Effector memory CD8-positive, alpha-beta T cell (primary cell): Measurements from ENCODE around the gene HOXC9.
A peak's percentile ranks its signal among the peaks of the same experiment; 100 is the strongest.

Experiments used
- ATAC-seq: fragments of 150-1000 bp; cut with Tn5 transposase; replicated peaks from 2 replicates; pipeline ENCODE4 v1.10.0; 2021; ENCODE audit warnings: mild to moderate bottlenecking, moderate library complexity
- DNase-seq, 3 experiments: peaks; one replicate each; pipeline ENCODE4 v3.0.0; 2021
- H3K27ac Mint-ChIP-seq, 2 donors: one replicate each; pipeline ENCODE4 v1.8.0; 2022; ENCODE audit warnings: mild to moderate bottlenecking in 2 of 2, mixed read lengths in 2 of 2, moderate library complexity in 2 of 2
- H3K27me3 Mint-ChIP-seq, 2 donors: one replicate each; pipeline ENCODE4 v1.8.0; 2022; ENCODE audit warnings: mixed read lengths in 2 of 2
- H3K36me3 Mint-ChIP-seq: one replicate; pipeline ENCODE4 v1.8.0; 2022; ENCODE audit warnings: mild to moderate bottlenecking, moderate library complexity, mixed read lengths; ENCODE audit not compliant: insufficient read depth
- H3K4me1 Mint-ChIP-seq, 2 donors: one replicate each; pipeline ENCODE4 v1.8.0; 2022; ENCODE audit warnings: low read depth in 2 of 2, mixed read lengths in 2 of 2
- H3K4me3 Mint-ChIP-seq, 2 donors: one replicate each; pipeline ENCODE4 v1.8.0; 2022; ENCODE audit warnings: mild to moderate bottlenecking in 2 of 2, mixed read lengths in 2 of 2, moderate library complexity in 2 of 2
- H3K9me3 Mint-ChIP-seq, 2 donors: one replicate each; pipeline ENCODE4 v1.8.0; 2022; ENCODE audit warnings: mixed read lengths in 2 of 2

HOXC9 gene

DNA sequence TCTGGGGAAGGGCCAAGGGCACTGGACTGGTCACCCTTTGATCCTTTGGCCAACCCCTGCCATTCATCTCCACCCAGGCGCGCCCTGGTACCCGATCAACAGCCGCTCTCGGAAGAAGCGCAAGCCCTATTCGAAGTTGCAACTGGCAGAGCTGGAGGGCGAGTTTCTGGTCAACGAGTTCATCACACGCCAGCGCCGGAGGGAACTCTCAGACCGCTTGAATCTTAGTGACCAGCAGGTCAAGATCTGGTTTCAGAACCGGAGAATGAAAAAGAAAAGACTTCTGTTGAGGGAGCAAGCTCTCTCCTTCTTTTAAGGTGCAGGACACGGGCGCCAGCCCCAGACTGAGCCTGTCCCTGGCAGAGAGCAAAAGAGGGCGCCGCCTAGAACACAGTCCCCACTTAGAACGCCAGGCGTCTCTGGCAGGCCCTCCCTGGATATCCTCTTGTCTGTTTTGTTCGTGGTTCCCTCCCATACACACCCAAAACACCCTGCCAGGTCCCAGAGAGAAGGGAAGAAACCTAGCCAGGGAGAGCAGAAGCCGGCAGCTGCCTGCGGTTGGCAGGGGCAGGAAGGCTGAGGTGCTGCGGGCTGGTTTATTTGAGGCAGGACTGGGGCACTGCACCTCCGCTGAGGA, 43.6 kb upstream of the HOXC9 start:
- ATAC-seq: peak; percentile 47
- DNase-seq: no peak
- peak overlapping the region; percentile 2 to 52 for H3K27ac Mint-ChIP-seq
- H3K27me3 Mint-ChIP-seq: peaks cover 91 to 92% of the 10 kb centered on the region in 2 donors
- peaks cover 32 to 41% of the 10 kb centered on the region in 2 donors for H3K4me1 Mint-ChIP-seq
- H3K36me3 Mint-ChIP-seq: peaks cover 47% of the 10 kb centered on the region
- H3K9me3 Mint-ChIP-seq: peaks cover 0 to 2% of the 10 kb centered on the region in 2 donors
- H3K4me3 Mint-ChIP-seq: peak overlapping the region; percentile 3 to 50

DNA sequence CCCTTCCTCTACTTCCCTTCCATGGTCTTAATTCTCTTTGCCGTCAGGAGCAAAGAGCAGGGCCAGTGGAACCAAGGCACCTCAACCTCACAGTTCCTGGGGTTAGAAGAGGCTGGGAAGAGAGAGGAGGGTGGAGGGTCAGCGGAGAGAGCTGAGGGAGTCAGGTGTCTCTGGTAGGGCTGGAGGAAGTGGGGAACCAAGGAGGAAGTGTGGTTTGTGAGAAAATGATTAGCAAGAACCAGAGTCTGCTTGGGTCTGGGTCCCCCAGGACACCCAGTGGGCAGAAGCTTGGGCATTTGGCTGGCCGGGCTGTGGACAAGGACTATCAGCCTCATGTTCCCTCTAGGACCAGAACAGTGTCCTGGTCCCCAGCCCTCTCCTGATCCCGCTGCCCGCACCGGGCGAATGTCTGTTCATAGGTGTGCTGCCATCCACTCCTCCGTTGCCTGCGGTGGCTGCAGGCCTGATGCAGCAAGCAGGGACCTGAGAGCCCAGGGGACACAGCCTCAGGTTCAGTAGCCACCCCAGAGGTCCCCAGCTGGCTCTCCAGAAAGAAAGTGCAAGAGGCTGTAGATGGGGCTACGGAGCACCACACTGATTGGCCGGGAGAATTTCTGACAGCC, 42.9 kb upstream of the HOXC9 start:
- H3K27ac Mint-ChIP-seq: no peak overlapping the region
- H3K27me3 Mint-ChIP-seq: peaks cover 84 to 92% of the 10 kb centered on the region in 2 donors
- H3K9me3 Mint-ChIP-seq: peaks cover 0 to 2% of the 10 kb centered on the region in 2 donors
- H3K36me3 Mint-ChIP-seq: peaks cover 45% of the 10 kb centered on the region
- no peak for ATAC-seq
- no peak for DNase-seq
- peaks cover 32 to 36% of the 10 kb centered on the region in 2 donors for H3K4me1 Mint-ChIP-seq
- H3K4me3 Mint-ChIP-seq: peak overlapping the region; percentile 3 to 10

DNA sequence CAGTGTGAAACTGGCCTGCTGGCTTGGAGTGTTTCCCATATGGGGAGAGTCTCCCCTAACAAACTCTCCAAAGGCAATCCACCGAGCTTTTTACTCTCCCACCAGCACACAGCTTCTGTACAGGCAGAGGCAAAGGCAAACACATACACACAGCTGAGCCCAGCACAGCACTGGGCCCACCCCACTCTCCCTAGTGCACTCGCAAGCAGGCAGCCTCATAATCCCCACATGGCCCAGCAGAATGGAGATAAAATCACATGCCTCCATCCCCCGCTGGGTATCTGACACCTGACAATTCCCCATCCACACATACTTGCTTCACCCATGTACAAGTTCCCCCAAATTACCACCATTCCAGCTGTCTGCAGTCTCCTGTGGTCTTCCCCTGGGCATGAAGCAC, 41.8 kb upstream of the HOXC9 start:
- Mint-ChIP-seq H3K9me3 (peaks cover 0 to 2% of the 10 kb centered on the region in 2 donors), H3K27ac (peak overlapping the region in 1 of 2 donors; percentile 53), H3K4me3 (no peak overlapping the region), H3K27me3 (peaks cover 83 to 92% of the 10 kb centered on the region in 2 donors), H3K4me1 (peaks cover 32% of the 10 kb centered on the region in 2 donors), H3K36me3 (peaks cover 35% of the 10 kb centered on the region)
- no peak for ATAC-seq
- no peak for DNase-seq

DNA sequence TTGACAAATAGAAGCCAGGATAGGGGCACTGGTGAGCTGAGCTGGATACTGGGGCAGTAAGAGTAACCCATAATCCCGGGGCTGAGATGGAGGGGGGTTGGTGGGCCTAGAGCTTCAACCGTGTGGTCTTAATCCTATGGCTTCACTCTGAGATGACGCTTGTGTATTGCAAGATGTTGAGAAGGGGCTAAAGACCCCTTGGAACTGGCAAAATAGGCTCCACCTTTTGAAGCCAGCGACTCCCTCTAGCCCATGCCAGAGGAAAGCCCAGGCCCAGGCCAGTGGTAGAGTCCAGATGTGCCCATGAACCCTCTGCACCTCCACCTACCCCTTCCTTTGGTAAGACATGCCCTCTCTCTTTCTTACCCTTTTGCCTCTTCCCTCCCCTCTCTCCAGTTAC, 40.6 kb upstream of the HOXC9 start:
- DNase-seq: no peak
- peak overlapping the region in 1 of 2 donors; percentile 42 for H3K4me3 Mint-ChIP-seq
- H3K27ac Mint-ChIP-seq: no peak overlapping the region
- H3K36me3 Mint-ChIP-seq: peaks cover 30% of the 10 kb centered on the region
- no peak for ATAC-seq
- peaks cover 83 to 92% of the 10 kb centered on the region in 2 donors for H3K27me3 Mint-ChIP-seq
- peaks cover 29 to 31% of the 10 kb centered on the region in 2 donors for H3K4me1 Mint-ChIP-seq
- peaks cover 0 to 2% of the 10 kb centered on the region in 2 donors for H3K9me3 Mint-ChIP-seq

DNA sequence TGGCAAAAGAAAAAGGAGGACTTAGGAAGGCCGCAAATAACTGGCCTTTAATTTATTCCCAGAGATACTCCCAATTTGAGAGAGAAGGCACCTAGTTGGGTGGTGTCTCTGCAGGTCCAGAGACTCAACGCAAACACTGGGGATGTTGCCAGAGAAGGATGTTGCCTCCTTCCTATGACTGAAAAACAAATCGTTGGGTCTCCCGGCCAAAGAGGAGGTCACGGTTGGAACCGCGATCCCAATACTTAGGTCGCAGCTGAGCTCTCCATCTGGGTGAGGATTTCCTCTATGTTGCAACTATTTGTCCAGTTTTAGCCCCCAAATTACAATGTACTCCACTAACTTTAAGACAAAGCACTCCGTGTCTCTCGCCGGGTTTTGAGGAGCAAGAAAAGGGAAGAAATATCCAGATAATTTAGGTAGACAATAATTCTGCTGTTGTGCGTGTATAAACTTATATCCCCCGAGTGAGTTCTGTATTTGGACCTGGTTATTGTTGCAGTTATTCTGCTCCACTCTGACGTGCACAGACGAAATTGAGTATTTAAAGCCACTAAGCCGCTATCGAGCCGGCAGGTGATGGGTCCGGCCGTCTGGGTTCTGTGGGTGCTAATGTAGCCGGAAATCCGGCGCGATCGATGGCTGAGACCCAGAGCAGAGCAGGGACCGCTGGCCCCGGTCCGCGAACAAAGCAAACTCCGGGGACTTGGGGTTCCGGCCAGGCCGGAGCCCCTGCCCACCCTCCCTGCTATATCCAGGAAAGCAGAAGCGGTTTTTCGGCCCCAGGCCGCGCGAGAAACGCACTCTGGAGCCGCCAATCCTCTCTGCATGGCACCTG, 39.6 kb upstream of the HOXC9 start:
- Mint-ChIP-seq H3K4me3 (peak overlapping the region in 1 of 2 donors; percentile 31), H3K27ac (no peak overlapping the region), H3K36me3 (peaks cover 33% of the 10 kb centered on the region), H3K27me3 (peaks cover 88 to 98% of the 10 kb centered on the region in 2 donors), H3K4me1 (peaks cover 36 to 38% of the 10 kb centered on the region in 2 donors), H3K9me3 (peaks cover 0 to 2% of the 10 kb centered on the region in 2 donors)
- no peak for ATAC-seq
- DNase-seq: no peak

DNA sequence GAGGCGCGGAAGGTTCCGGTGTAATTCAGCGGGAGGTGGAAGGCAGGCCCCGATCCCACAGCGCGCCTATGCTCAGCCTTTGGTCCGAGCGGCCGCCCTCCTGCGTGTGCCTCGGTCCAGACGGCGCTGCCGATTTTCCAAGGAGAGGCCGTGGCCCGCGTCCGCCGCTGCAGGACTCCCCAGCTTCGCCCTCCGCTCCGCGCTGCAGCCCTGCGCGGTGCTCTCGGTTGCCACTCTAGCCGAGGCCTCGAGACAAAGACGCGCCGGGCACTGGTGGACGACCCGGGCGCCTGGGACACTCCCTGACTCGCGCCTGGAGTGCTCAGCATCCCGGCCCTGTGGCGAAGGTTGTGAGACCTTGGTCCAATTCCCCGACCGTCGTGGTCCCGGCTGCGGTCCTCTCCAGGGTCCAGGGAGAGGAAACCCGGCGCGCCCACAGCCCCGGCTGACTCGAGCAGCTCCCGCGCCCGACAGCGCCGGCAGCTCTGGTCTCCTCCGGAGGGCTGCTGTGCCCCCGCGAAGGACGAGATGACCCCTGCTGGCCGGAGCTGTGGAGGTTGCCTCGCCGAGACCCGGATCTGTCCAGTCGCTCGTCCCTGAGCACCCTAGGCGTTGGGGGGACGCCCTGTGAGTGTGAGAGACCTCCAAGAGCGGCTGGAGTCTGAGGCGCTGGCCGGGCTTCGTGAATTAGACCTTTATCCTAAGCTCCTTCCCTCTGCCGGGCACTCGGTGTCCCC, 38.8 kb upstream of the HOXC9 start:
- Mint-ChIP-seq H3K36me3 (peaks cover 33% of the 10 kb centered on the region), H3K9me3 (peaks cover 0 to 2% of the 10 kb centered on the region in 2 donors), H3K27me3 (peaks cover 88 to 98% of the 10 kb centered on the region in 2 donors), H3K4me1 (peaks cover 33 to 38% of the 10 kb centered on the region in 2 donors), H3K27ac (no peak overlapping the region), H3K4me3 (peak overlapping the region in 1 of 2 donors; percentile 31)
- DNase-seq (no peak), ATAC-seq (no peak)

DNA sequence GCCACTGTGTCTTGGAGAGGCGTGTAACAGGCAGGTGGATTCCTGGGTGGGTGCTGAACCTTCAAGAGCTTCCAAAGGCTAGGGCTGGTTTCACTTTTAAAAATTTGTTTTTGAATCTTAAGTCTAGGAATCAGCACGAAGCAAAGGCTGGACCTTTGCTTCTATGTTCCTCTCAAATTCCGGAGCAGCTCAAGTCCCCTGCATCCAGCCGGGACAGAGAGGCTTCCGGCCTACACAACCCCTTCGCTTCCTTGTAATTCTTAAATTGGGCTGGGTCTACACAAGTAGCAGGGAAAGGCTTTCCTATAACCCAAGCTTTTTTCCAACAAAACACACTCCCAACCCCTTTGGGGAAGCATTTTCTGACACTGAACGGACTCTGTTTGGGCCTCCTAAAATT, 37.0 kb upstream of the HOXC9 start:
- H3K27me3 Mint-ChIP-seq: peaks cover 88 to 98% of the 10 kb centered on the region in 2 donors
- peaks cover 30% of the 10 kb centered on the region for H3K36me3 Mint-ChIP-seq
- peaks cover 0 to 2% of the 10 kb centered on the region in 2 donors for H3K9me3 Mint-ChIP-seq
- DNase-seq (no peak), ATAC-seq (no peak)
- H3K27ac Mint-ChIP-seq: no peak overlapping the region
- H3K4me3 Mint-ChIP-seq: no peak overlapping the region
- peaks cover 27 to 35% of the 10 kb centered on the region in 2 donors for H3K4me1 Mint-ChIP-seq

DNA sequence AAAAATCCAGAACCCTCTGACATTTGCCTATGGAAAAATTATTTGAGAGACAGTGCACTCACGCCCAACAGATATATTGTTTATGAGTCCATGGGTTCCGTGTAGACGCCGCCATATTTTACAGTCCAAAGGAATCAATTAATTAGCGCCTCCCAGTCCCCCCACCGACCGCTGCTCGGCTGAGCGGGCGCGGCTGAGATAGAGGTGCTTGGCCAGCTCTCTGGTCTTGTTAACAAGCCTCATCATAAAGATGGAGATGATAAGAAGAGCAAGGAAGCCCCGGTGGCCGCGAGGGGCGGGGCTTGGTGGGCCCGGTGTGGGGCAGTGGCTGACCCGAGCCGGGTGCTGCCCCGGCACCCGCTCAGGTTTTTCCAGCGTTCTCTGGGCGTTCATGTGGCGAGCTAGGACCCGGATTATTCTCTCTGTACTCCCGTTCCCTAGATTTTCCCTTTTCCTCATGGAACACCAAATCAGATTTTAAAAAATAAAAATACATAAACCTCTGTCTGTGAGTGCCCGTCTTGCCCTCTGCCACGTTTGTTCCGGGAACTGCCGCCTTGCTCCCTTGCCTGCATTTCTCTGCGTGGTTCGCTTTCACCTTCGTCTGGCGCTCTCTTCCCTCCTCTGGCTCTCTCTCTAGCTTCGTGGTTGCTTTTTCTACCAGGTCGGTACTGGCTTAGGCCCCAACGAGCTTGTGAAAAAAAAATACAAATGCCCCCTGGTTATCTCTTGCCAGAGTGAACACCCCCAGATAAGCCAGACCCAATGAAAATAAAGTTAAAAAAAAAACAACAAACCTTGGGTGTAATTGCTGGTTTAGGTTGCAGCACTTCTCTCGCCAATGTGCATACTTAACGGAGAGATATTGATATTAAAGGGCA, 36.3 kb upstream of the HOXC9 start:
- ATAC-seq (no peak), DNase-seq (no peak)
- Mint-ChIP-seq H3K4me1 (peaks cover 27 to 34% of the 10 kb centered on the region in 2 donors), H3K9me3 (peaks cover 0 to 2% of the 10 kb centered on the region in 2 donors), H3K4me3 (peak overlapping the region; percentile 43 to 44), H3K36me3 (peaks cover 30% of the 10 kb centered on the region), H3K27me3 (peaks cover 88 to 98% of the 10 kb centered on the region in 2 donors), H3K27ac (no peak overlapping the region)

DNA sequence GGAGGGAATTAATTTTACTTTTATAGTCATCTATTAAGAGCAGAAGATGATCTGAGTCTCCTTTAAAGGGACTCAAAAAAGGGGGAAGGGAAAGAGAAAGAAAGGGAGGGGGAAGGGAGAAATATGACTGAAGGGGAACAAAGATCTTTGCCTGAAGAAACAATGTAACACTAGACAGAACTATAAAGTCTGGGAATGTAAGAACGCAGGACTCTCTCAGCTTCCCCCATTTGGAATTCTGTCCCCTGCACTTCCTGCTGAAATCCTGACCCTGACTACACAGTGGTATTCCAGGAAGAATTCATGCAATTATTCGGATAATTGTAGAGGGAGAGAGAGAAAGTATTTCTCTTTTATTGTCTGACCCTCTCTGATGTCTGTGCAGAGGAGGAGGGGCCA, 35.6 kb upstream of the HOXC9 start:
- peaks cover 32% of the 10 kb centered on the region for H3K36me3 Mint-ChIP-seq
- ATAC-seq (no peak), DNase-seq (no peak)
- peaks cover 27 to 34% of the 10 kb centered on the region in 2 donors for H3K4me1 Mint-ChIP-seq
- H3K4me3 Mint-ChIP-seq: peak overlapping the region in 1 of 2 donors; percentile 43
- peaks cover 0 to 2% of the 10 kb centered on the region in 2 donors for H3K9me3 Mint-ChIP-seq
- H3K27ac Mint-ChIP-seq: no peak overlapping the region
- H3K27me3 Mint-ChIP-seq: peaks cover 88 to 98% of the 10 kb centered on the region in 2 donors

DNA sequence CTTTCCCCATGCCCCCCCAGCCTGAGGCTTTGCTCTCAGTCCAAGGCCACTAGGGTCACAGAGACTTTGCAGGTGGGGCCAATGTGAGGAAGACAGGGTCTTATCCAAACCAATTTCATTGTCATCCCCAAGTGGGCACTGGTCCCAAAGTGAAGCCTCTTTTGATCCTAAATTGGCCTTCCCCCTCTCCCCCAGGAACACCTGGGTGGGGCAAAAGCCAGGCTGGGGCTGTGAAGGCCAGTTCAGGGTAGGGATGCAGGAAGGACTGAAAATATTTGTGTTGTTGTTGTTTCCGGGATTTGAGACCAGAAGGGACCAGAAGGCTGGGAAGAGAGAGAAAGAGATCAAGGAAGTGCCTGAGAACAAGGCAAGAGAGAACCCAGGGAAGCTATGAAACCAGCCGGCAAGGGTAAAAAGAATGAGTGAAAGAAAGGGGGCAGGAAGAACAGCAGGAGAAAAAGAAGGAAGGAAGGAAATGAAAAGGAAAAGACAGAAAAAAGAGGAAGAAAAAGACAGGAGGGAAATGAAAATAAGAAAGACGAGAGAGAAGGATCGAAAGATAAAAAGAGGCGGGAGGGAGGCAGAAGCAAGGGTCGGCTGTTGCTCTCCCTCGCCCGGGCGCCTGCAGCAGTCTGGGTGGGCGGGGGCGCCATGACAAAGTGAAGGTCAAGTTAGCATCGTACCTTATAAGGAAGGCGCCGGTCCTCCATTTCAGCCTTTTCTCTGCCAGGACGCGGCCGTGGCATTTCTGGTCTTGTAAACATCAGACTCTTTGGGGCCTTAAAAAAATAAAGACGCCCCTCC, 34.5 kb upstream of the HOXC9 start:
- Mint-ChIP-seq H3K27ac (no peak overlapping the region), H3K9me3 (no peaks in the 10 kb centered on the region), H3K36me3 (peaks cover 27% of the 10 kb centered on the region), H3K4me3 (peak overlapping the region; percentile 5 to 36), H3K4me1 (peaks cover 25 to 28% of the 10 kb centered on the region in 2 donors), H3K27me3 (peaks cover 86 to 98% of the 10 kb centered on the region in 2 donors)
- ATAC-seq (no peak), DNase-seq (no peak)

DNA sequence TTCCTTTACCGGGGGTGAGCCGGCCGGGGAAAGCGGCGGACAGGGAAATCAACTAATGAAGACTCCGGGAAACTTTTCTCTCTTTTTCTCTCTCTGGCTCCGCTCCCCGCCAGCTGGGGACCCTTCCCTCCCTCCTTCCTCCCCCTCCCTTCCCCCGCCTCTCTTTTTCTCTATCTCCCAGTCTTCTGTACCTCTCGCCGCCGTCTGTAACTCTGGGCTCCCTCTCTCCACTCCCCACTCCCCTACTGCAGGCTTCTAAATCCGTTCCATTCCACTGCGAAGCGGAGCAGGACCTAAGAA, 33.9 kb upstream of the HOXC9 start:
- Mint-ChIP-seq H3K27me3 (peaks cover 86 to 98% of the 10 kb centered on the region in 2 donors), H3K4me3 (peak overlapping the region; percentile 2 to 46), H3K4me1 (peaks cover 23 to 26% of the 10 kb centered on the region in 2 donors), H3K36me3 (peaks cover 22% of the 10 kb centered on the region), H3K27ac (no peak overlapping the region), H3K9me3 (no peaks in the 10 kb centered on the region)
- ATAC-seq (no peak), DNase-seq (no peak)
